K562 (cell line): Measurements from ENCODE around the gene FASTKD1. TPM values are rescaled to one million over a fixed set of nuclear protein-coding genes. Genes with fewer than 3 reads are reported as not detected.
A peak's percentile ranks its signal among the peaks of the same experiment; 100 is the strongest.

Source experiments
- CBFB ChIP-seq: sonication (generic); formaldehyde crosslinking; IDR thresholded peaks from 2 replicates; pipeline ENCODE4 v1.4.0; 2020; ENCODE audit warnings: mild to moderate bottlenecking, missing genetic modification reagents
- DIDO1 ChIP-seq: fragments of 450-650 bp; IDR thresholded peaks from 2 replicates; pipeline ENCODE4 v1.6.1; 2016; ENCODE audit warnings: low read depth, missing biosample characterization, missing genetic modification characterization
- FOXJ2 ChIP-seq: fragments of 200-800 bp; sonication (Bioruptor generic); IDR thresholded peaks from 2 replicates; pipeline ENCODE4 v1.6.1; 2016; ENCODE audit warnings: missing genetic modification characterization, missing compliant biosample characterization
- HMG20B ChIP-seq: fragments of 250-450 bp; sonication (Bioruptor Pico); IDR thresholded peaks from 2 replicates; pipeline ENCODE4 v1.5.0; 2021; ENCODE audit warnings: mild to moderate bottlenecking
- NBN ChIP-seq: fragments of 450-650 bp; IDR thresholded peaks from 2 replicates; pipeline ENCODE4 v1.6.1; 2016; ENCODE audit warnings: low read depth, mild to moderate bottlenecking
- PBX2 ChIP-seq, 2 experiments: IDR thresholded peaks in 1 of 2; conservative IDR thresholded peaks in 1 of 2; 2 replicates each; pipeline ENCODE4 v1.6.1; 2016; ENCODE audit warnings: low read depth in 2 of 2, mild to moderate bottlenecking in 1 of 2, missing compliant biosample characterization in 1 of 2, missing genetic modification characterization in 1 of 2, moderate library complexity in 1 of 2
- PHTF2 ChIP-seq: fragments of 250-450 bp; sonication (Bioruptor Pico); IDR thresholded peaks from 2 replicates; pipeline ENCODE4 v1.5.0; 2021; ENCODE audit warnings: mild to moderate bottlenecking
- PREB ChIP-seq: sonication (generic); formaldehyde crosslinking; IDR thresholded peaks from 2 replicates; pipeline ENCODE4 v1.8.1; 2023; ENCODE audit warnings: mild to moderate bottlenecking, missing genetic modification reagents
- RUNX1 ChIP-seq: sonication (generic); IDR thresholded peaks from 2 replicates; pipeline ENCODE4 v1.6.1; 2016; ENCODE audit warnings: antibody characterized with exemption, low read depth
- SIX5 ChIP-seq, 2 experiments: IDR thresholded peaks; 2 replicates each; pipeline ENCODE4 v1.6.1; 2011; ENCODE audit warnings: low read length in 2 of 2, borderline replicate concordance in 1 of 2, low read depth in 1 of 2, mild to moderate bottlenecking in 1 of 2, moderate library complexity in 1 of 2; ENCODE audit not compliant: insufficient read depth in 1 of 2
- SMAD3 ChIP-seq: fragments of 450-650 bp; formaldehyde crosslinking; conservative IDR thresholded peaks from 2 replicates; pipeline ENCODE4 v1.4.0; 2020; ENCODE audit warnings: mild to moderate bottlenecking
- SMARCA5 ChIP-seq: fragments of 450-650 bp; IDR thresholded peaks from 2 replicates; pipeline ENCODE4 v1.6.1; 2016
- SP1 ChIP-seq: sonication (generic); formaldehyde crosslinking; IDR thresholded peaks from 2 replicates; pipeline ENCODE4 v1.8.1; 2022; ENCODE audit warnings: mild to moderate bottlenecking, missing genetic modification reagents
- TAF7 ChIP-seq: fragments of 450-650 bp; IDR thresholded peaks from 2 replicates; pipeline ENCODE4 v1.6.1; 2016; ENCODE audit warnings: missing genetic modification characterization, missing compliant biosample characterization
- U2AF1 ChIP-seq: fragments of 200-400 bp; formaldehyde crosslinking; optimal IDR thresholded peaks from 2 replicates; pipeline ENCODE3; 2017; ENCODE audit warnings: mild to moderate bottlenecking, low read depth, low read length, moderate library complexity
- ZNF124 ChIP-seq: sonication (generic); formaldehyde crosslinking; IDR thresholded peaks from 2 replicates; pipeline ENCODE4 v1.8.1; 2022; ENCODE audit warnings: missing genetic modification reagents
- ZNF140 ChIP-seq: fragments of 250-450 bp; sonication (Bioruptor Pico); IDR thresholded peaks from 2 replicates; pipeline ENCODE4 v1.8.0; 2021; ENCODE audit warnings: moderate library complexity, mild to moderate bottlenecking, inconsistent platforms
- ZNF592 ChIP-seq: fragments of 450-650 bp; IDR thresholded peaks from 2 replicates; pipeline ENCODE4 v1.6.1; 2017; ENCODE audit warnings: antibody characterized with exemption, mild to moderate bottlenecking
- ZNF76 ChIP-seq: fragments of 250-450 bp; sonication (Bioruptor Pico); IDR thresholded peaks from 2 replicates; pipeline ENCODE4 v1.4.0; 2020; ENCODE audit warnings: mild to moderate bottlenecking, moderate library complexity, borderline replicate concordance
- ZNF766 ChIP-seq: fragments of 200-800 bp; sonication (Bioruptor generic); conservative IDR thresholded peaks from 2 replicates; pipeline ENCODE4 v1.6.1; 2016; ENCODE audit warnings: missing genetic modification characterization, missing compliant biosample characterization
- ZNF780A ChIP-seq: fragments of 250-450 bp; sonication (Bioruptor Pico); IDR thresholded peaks from 2 replicates; pipeline ENCODE4 v1.5.0; 2021; ENCODE audit warnings: mild to moderate bottlenecking
- polyA plus RNA-seq, 8 experiments: library from polyadenylated mRNA; depleted of rRNA in 4 of 8; stranded (reverse) in 5 of 8; unstranded in 3 of 8; fragments of >200 nt; fragmentation: Nextera tagmentation in 2 of 8; fragmentation: Illumina TruSeq in 1 of 8; extraction: Ambion mirVana in 2 of 8; extraction: Trizol in 1 of 8; gene quantifications; 2 replicates each; pipeline versions ENCODE4 v1.2.1 to v1.2.3, GENCODE V29; 2011 to 2014; ENCODE audit warnings: inconsistent platforms in 1 of 8, missing spikeins in 1 of 8
- total RNA-seq, 7 experiments: library from RNA; depleted of rRNA in 6 of 7; stranded (reverse); fragments of >200 nt in 6 of 7; fragmentation: Illumina TruSeq in 2 of 7; extraction: Trizol in 2 of 7; gene quantifications; 2 replicates each; pipeline versions ENCODE4 v1.2.1 to v1.2.3, GENCODE V29; 2011 to 2021; ENCODE audit warnings: low replicate concordance in 1 of 7

Gene FASTKD1
- total and polyA plus RNA-seq, 9 of the 15 experiments (the other 6 are each of a cell fraction or from before 2014, with no cell fraction given): 63.5 to 134 (median 119) TPM

- TF ChIP-seq SMAD3 (CRISPR knock-in tag) (no peak; the same call in 1 of the 2 replicates), PBX2 (CRISPR knock-in tag; IDR thresholded peaks at IDR 0.05; ENCODE audit: low read depth) (no peak), PBX2 (tag; conservative IDR thresholded peaks at IDR 0.05; ENCODE audit: low read depth) (peak; percentile 52), ZNF592 (peak; percentile 91), FOXJ2 (0 out of 2 replicates have a peak, but pooled peaks have one; percentile 30), NBN (no peak), PHTF2 (CRISPR knock-in tag) (no peak), SMARCA5 (no peak), ZNF76 (CRISPR knock-in tag) (no peak; the same call in 1 of the 2 replicates), CBFB (CRISPR knock-in tag) (no peak), ZNF140 (no peak), SIX5 (IDR thresholded peaks at IDR 0.05; ENCODE audit: borderline replicate concordance in 1 of 2, insufficient read depth in 1 of 2, low read depth in 1 of 2, low read length in 2 of 2) (peak; percentile 99 to 100), ZNF766 (peak; percentile 97), ZNF124 (no peak), HMG20B (CRISPR knock-in tag) (no peak), DIDO1 (peak; percentile 55; the same call in 1 of the 2 replicates), PREB (CRISPR knock-in tag) (no peak), RUNX1 (no peak), TAF7 (tag) (no peak), U2AF1 (no peak), ZNF780A (no peak), SP1 (CRISPR knock-in tag) (peak; percentile 76)
Observed at GRCh38 chr2:169573160-169573973, at the start of gene FASTKD1 (continued).
